ENCODE measurements around the gene SYNPR.
A peak's percentile ranks its signal among the peaks of the same experiment; 100 is the strongest.

DNA sequence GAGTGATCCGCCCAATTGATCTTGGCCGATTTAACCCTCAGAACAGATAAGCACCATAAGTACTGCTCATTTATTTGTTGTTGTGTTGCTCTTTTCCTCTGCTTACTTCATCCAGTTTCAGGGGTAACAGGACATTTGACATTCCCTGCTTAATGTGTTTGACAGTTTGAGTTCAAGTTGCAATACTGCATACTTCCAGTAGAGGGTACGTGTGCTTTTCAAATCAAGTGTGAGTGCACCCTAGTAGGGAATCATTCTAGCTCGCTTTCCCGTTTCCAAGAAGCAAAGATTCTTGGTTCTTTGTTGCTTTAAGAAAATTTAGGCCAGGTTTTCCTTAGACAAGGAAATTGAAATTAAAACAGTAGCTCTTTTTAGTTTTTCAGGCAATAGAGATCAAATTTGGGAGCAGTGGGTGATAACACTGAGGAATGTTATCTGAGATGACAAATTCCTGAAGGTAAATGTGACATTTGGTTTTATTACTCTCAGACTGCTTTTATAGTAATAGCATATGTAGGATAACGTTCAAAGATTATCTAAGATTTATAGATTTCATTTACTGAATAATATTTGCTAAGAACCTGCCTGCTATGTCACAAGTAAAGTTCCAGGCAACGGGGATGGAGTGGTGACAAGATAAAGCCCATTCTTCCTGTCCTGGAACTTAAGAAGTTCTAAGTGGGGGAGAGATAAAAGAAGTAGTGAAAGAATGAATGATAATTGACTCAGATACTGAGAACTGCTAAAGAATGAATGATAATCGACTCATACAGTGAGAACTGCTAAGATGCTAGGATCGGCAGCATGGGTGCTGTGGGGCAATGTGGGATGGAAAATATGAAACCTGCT is 73.3 kb downstream of the SYNPR start:
- peak; percentile 61 to 87 (median 82) for TF ChIP-seq CTCF (IDR thresholded peaks at IDR 0.05)
- TF ChIP-seq POLR2A (IDR thresholded peaks at IDR 0.05): no peak
